Right lobe of liver (tissue), 6 donors: ENCODE results near the gene CDK1. TPM values are rescaled to one million over a fixed set of nuclear protein-coding genes. Genes with fewer than 3 reads are reported as not detected.

Source experiments
- ATAC-seq, 4 donors: fragments of 200-7000 bp; cut with Tn5 transposase; one replicate each; pipeline ENCODE4 v1.9.1; 2020; ENCODE audit warnings: mild to moderate bottlenecking in 4 of 4, moderate library complexity in 4 of 4
- DNase-seq, 3 donors: peaks; one replicate each; pipeline ENCODE4 v3.0.0-alpha.2; 2020
- H3K27ac ChIP-seq, 3 donors: fragments of 200-600 bp; one replicate each; pipeline ENCODE4 v1.8.0; 2022
- H3K27me3 ChIP-seq, 2 donors: fragments of 200-600 bp; one replicate each; pipeline ENCODE4 v1.8.0; 2022
- H3K36me3 ChIP-seq, 4 donors: fragments of 200-600 bp; sonication (generic) in 1 of 4; one replicate each; pipeline versions ENCODE4 v1.5.1 to v1.8.0; 2017 to 2022; ENCODE audit warnings: control low read depth in 1 of 4
- H3K4me1 ChIP-seq, 4 donors: fragments of 200-600 bp; sonication (generic) in 1 of 4; one replicate each; pipeline versions ENCODE4 v1.5.1 to v1.8.0; 2017 to 2022; ENCODE audit warnings: control low read depth in 1 of 4
- H3K4me3 ChIP-seq, 3 donors: fragments of 200-600 bp; one replicate each; pipeline ENCODE4 v1.8.0; 2022
- H3K9me3 ChIP-seq, 4 donors: fragments of 200-600 bp; sonication (generic) in 1 of 4; one replicate each; pipeline versions ENCODE4 v1.5.1 to v1.8.0; 2017 to 2022; ENCODE audit warnings: control low read depth in 1 of 4
- CTCF ChIP-seq, 4 donors: fragments of 200-600 bp in 3 of 4; fragments of 450-650 bp in 1 of 4; IDR thresholded peaks; one replicate each; pipeline versions ENCODE4 v1.5.1 to v1.8.0; 2016 to 2022; ENCODE audit warnings: antibody characterized with exemption in 4 of 4, mild to moderate bottlenecking in 2 of 4
- POLR2A ChIP-seq: fragments of 450-650 bp; IDR thresholded peaks from one replicate; pipeline ENCODE4 v1.6.1; 2017; ENCODE audit warnings: antibody characterized with exemption, mild to moderate bottlenecking
- WGBS: methylation state at CpG from one replicate; pipeline ENCODE4 v1.1.6; 2018; ENCODE audit warnings: low coverage, low lambda C conversion rate; ENCODE audit not compliant: insufficient coverage; ENCODE audit errors: missing lambda C conversion rate; 5-methylcytosine and 5-hydroxymethylcytosine counted together
- intact Hi-C, 2 donors: fragments of 100-400 bp; cut with DNase I; formaldehyde crosslinking; loops; one replicate each; pipeline versions ENCODE4 v1.11.2 to v1.14.1; 2022
- total RNA-seq, 6 experiments: library from RNA; depleted of rRNA in 2 of 6; stranded (reverse); fragments of >200 nt in 2 of 6; fragmentation: NEBNext Ultra II Directional in 3 of 6; extraction: Animal tissue kit (Norgen Biotek cat#: 25700) in 3 of 6; gene quantifications; one replicate each; pipeline versions ENCODE4 v1.1.0 to v1.2.4, GENCODE V29; 2016 to 2023
- donor health status: DM: no; HTN: yes; CAD: no.
- donor health status: DM: no; HTN: no; CAD: no.
- donor health status: DM: no; HTN: no; CAD: no.
- donor health status: DM: no; HTN: yes; CAD: no.
- donor health status: DM: no; HTN: yes; CAD: no.

The CDK1 gene
- total RNA-seq, 6 experiments from 2014 or later, result 1.2 to 3.6 (median 3.0) TPM; not detected in 1

GRCh38 chr10:60735244-60735643 lies 43.0 kb upstream of the CDK1 start:
- ATAC-seq (no peak), DNase-seq (no peak)
- intact Hi-C loops, result no loop called here
- H3K36me3 ChIP-seq, result no peaks in the 10 kb centered on the region
- peaks cover 0 to 18% of the 10 kb centered on the region in 2 donors for H3K27me3 ChIP-seq
- no peak overlapping the region for H3K4me3 ChIP-seq
- 63% methylated on average over 2 of the region's 2 CpGs for WGBS
- H3K4me1 ChIP-seq, result peaks cover 0 to 12% (median 0%) of the 10 kb centered on the region in 4 donors
- no peak overlapping the region for H3K27ac ChIP-seq
- TF ChIP-seq CTCF (IDR thresholded peaks at IDR 0.05) (no peak), POLR2A (no peak)
- no peaks in the 10 kb centered on the region for H3K9me3 ChIP-seq

DNA sequence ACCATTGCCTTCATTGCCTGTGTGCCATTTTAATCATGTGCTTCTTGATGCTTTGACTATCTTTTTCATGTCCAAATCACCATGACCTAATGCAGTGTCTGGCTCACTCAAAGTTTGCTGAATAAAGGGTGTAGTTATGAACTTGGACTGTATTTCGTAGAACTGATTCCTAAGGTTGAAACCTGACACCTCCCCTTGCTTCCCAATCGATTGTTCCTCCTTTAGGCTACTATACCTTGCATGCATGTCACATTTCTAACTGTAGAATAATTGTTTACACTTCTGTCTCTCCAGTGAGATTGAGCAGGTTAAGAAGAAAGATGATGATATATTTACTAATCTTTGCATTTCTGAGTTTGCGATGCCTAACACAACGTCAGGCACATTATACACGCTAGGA lies 41.0 kb upstream of the CDK1 start:
- H3K9me3 ChIP-seq, result no peaks in the 10 kb centered on the region
- no peak overlapping the region for H3K4me3 ChIP-seq
- ATAC-seq (no peak), DNase-seq (no peak)
- intact Hi-C loops, result no loop called here
- peaks cover 0 to 12% (median 0%) of the 10 kb centered on the region in 4 donors for H3K4me1 ChIP-seq
- peaks cover 0 to 17% of the 10 kb centered on the region in 2 donors for H3K27me3 ChIP-seq
- WGBS, result 58% methylated on average over 5 of the region's 5 CpGs
- TF ChIP-seq POLR2A, result no peak
- no peak for TF ChIP-seq CTCF (IDR thresholded peaks at IDR 0.05)
- no peaks in the 10 kb centered on the region for H3K36me3 ChIP-seq
- H3K27ac ChIP-seq, result no peak overlapping the region

GRCh38 chr10:60739558-60739957 lies 38.7 kb upstream of the CDK1 start:
- no peaks in the 10 kb centered on the region for H3K36me3 ChIP-seq
- ATAC-seq, result no peak
- H3K27me3 ChIP-seq, result no peaks in the 10 kb centered on the region
- H3K4me1 ChIP-seq, result no peaks in the 10 kb centered on the region
- intact Hi-C loops, result no loop called here
- H3K9me3 ChIP-seq, result no peaks in the 10 kb centered on the region
- DNase-seq, result no peak
- H3K27ac ChIP-seq, result no peak overlapping the region
- TF ChIP-seq CTCF (IDR thresholded peaks at IDR 0.05) (no peak), POLR2A (no peak)
- H3K4me3 ChIP-seq, result no peak overlapping the region

DNA sequence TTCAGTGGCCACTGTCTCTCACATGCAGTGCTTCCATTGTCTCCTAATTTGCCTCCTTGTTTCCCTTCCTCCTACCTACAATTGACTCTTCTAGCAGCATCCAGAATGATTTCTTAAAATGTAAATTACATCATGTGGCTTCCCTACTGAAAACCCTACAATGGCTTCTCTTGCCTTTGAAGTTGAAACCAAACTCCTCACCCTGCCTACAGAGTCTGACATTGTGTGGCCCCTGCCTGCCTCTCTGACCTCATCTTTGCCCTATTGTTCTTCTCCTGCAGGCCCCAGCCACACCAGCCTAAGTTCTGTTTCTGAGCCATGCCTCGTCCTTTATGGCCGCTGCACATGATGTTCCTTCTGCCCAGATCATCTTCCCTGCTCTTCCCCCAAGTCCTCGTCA lies 35.8 kb upstream of the CDK1 start:
- Histone ChIP-seq H3K27me3 (no peaks in the 10 kb centered on the region), H3K27ac (no peak overlapping the region), H3K4me3 (no peak overlapping the region), H3K36me3 (no peaks in the 10 kb centered on the region), H3K4me1 (no peaks in the 10 kb centered on the region), H3K9me3 (no peaks in the 10 kb centered on the region)
- TF ChIP-seq CTCF (IDR thresholded peaks at IDR 0.05), result no peak
- no peak for TF ChIP-seq POLR2A
- intact Hi-C loops, result no loop called here
- 60% methylated on average over 3 of the region's 3 CpGs for WGBS
- ATAC-seq (no peak), DNase-seq (no peak)

GRCh38 chr10:60747817-60748469 lies 30.3 kb upstream of the CDK1 start:
- WGBS, result 31% methylated on average over 2 of the region's 2 CpGs
- ATAC-seq (no peak), DNase-seq (no peak)
- no peak overlapping the region for H3K4me3 ChIP-seq
- no peak overlapping the region for H3K27ac ChIP-seq
- TF ChIP-seq POLR2A (no peak), CTCF (IDR thresholded peaks at IDR 0.05) (no peak)
- H3K9me3 ChIP-seq, result no peaks in the 10 kb centered on the region
- intact Hi-C loops, result no loop called here
- no peaks in the 10 kb centered on the region for H3K4me1 ChIP-seq
- H3K36me3 ChIP-seq, result no peaks in the 10 kb centered on the region
- no peaks in the 10 kb centered on the region for H3K27me3 ChIP-seq
